Measurements from ENCODE around the gene FSIP1.

Gene FSIP1

DNA sequence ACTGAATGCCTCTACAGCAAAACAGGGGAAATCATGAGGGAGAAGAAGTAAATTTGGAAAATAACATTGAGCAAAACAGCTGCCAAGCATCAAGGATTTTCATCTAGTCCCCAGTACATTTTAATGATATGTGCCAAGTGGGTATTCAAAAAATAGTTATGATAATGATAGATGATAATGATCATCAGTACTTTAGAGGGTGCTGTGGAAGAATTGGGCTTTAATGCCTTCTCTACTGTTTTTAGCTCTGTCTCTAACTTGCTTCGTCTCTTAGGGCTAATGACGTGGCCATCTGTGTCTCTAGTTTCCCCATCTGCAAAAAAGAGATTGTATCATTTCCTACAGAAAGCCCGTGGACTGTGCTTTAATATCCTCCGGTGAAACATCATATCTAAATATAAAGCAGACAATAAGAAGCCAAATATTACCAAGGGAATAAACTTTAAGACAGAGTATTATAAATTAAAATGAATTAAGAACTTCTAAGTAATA, 10.2 kb upstream of the FSIP1 start:
- H3K27me3 ChIP-seq (ENCODE audit: control insufficient read depth in 1 of 2, insufficient read depth in 2 of 2, low read length in 2 of 2) = no peaks in the 10 kb centered on the region
- no peak overlapping the region for H3K27ac ChIP-seq (ENCODE audit: low read length)
- H3K9ac ChIP-seq (ENCODE audit: low read length in 2 of 2) = no peak overlapping the region
- H3K36me3 ChIP-seq (ENCODE audit: control insufficient read depth in 2 of 2, insufficient read depth in 2 of 2, low read length in 2 of 2) = no peaks in the 10 kb centered on the region
- H3K4me1 ChIP-seq (ENCODE audit: control insufficient read depth, insufficient read depth, low read length) = no peaks in the 10 kb centered on the region
- no peaks in the 10 kb centered on the region for H3K9me3 ChIP-seq (ENCODE audit: control insufficient read depth in 2 of 2, low read length in 2 of 2)
- no peak overlapping the region for H3K4me3 ChIP-seq (ENCODE audit: low read length in 2 of 2)

DNA sequence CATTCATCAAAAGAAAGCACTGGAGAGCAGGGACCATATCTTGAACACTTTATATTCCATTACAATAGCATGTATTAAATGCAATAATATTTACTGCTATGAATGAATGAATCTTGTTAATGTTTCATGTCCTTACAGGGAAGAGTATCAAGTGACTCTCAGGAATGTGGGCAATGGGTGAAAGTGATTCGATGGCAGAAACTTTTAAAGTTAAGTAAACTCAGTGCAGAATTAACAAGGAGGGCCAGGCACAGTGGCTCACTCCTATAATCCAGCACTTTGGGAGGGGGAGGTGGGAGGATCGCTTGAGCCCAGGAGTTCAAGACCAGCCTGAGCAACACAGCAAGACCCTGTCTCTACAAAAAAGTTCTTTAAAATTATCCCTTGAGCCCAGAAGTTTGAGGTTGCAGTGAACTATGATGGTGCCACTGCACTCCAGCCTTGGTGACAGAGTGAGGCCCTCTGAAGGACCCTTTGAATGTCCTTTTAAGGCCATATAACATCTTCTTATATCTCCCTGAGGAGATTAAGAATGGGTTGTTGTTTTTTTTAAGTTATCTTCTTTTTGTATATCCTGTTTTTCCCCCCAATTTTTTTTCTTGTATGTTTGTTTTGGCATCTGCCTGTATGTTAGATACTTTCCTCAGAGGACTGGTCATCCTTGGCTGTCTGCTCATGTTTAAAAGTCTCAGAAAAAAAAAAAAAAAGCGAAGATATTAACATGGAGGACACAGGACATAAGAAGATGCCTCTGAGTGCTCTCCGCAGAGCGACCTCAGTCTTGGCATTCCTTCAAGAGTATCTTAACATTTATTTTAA, 9.6 kb upstream of the FSIP1 start:
- no peak overlapping the region for H3K9ac ChIP-seq (ENCODE audit: low read length in 2 of 2)
- no peaks in the 10 kb centered on the region for H3K9me3 ChIP-seq (ENCODE audit: control insufficient read depth in 2 of 2, low read length in 2 of 2)
- H3K4me1 ChIP-seq (ENCODE audit: control insufficient read depth, insufficient read depth, low read length) = no peaks in the 10 kb centered on the region
- no peaks in the 10 kb centered on the region for H3K27me3 ChIP-seq (ENCODE audit: control insufficient read depth in 1 of 2, insufficient read depth in 2 of 2, low read length in 2 of 2)
- no peaks in the 10 kb centered on the region for H3K36me3 ChIP-seq (ENCODE audit: control insufficient read depth in 2 of 2, insufficient read depth in 2 of 2, low read length in 2 of 2)
- no peak overlapping the region for H3K4me3 ChIP-seq (ENCODE audit: low read length in 2 of 2)
- H3K27ac ChIP-seq (ENCODE audit: low read length) = no peak overlapping the region

DNA sequence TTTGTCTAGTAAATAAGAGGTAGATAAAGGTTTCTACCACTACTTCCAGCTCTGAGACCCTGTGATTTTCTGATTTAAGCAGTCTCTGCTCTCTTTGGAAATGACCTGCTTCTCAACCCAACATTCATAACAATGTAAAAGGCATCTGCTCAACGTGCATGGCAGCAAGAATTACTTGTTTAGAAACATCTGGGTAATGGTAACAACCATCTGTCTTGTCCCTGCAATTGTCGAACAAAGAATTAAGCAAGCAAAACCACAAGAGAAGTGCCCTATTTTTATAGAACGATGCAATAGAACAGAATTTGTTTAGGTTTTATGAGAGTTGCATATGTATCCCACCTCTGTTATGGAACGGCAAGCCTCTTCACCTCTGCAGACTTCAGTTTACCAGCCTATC, 7.1 kb upstream of the FSIP1 start:
- Histone ChIP-seq H3K27me3 (ENCODE audit: control insufficient read depth in 1 of 2, insufficient read depth in 2 of 2, low read length in 2 of 2) (no peaks in the 10 kb centered on the region), H3K9me3 (ENCODE audit: control insufficient read depth in 2 of 2, low read length in 2 of 2) (no peaks in the 10 kb centered on the region), H3K4me3 (ENCODE audit: low read length in 2 of 2) (no peak overlapping the region), H3K36me3 (ENCODE audit: control insufficient read depth in 2 of 2, insufficient read depth in 2 of 2, low read length in 2 of 2) (no peaks in the 10 kb centered on the region), H3K27ac (ENCODE audit: low read length) (no peak overlapping the region), H3K9ac (ENCODE audit: low read length in 2 of 2) (no peak overlapping the region), H3K4me1 (ENCODE audit: control insufficient read depth, insufficient read depth, low read length) (no peaks in the 10 kb centered on the region)

DNA sequence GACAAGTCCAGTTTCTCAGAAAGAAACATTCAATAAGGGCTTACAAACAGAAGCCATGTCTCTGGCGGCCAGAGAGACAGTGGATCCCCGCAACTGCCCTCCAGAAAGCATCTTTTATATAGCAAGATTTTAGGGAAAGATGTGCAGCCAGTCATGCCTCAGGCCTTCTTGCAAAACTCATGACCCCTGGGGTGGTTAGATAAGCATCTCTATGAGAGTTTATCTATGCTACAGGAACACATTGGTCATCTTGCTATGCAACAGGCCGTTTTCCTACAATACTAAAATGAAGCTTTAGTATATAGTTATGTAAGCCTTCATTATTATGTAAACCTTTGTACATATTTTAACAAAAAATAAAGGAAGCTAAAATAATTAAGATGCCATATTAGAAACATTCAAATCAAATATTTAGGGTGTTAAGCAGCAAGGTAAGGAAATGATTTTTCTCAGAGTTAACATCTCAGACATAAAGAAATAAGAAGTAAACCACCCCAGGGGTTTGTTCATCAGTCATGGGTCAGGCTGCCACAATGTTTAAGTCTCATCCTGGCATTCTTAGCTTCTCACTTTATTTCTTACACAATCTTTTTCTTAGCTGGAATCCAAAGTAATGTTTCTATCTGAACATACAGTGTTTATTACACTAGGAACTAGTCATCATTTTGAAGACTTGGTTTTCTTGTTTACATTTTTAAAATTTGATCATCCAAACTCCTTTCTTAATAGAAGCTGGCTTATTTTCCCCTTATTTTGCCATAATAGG, 6.3 kb upstream of the FSIP1 start:
- no peak overlapping the region for H3K4me3 ChIP-seq (ENCODE audit: low read length in 2 of 2)
- no peak overlapping the region for H3K9ac ChIP-seq (ENCODE audit: low read length in 2 of 2)
- H3K36me3 ChIP-seq (ENCODE audit: control insufficient read depth in 2 of 2, insufficient read depth in 2 of 2, low read length in 2 of 2) = no peaks in the 10 kb centered on the region
- H3K9me3 ChIP-seq (ENCODE audit: control insufficient read depth in 2 of 2, low read length in 2 of 2) = no peaks in the 10 kb centered on the region
- H3K27me3 ChIP-seq (ENCODE audit: control insufficient read depth in 1 of 2, insufficient read depth in 2 of 2, low read length in 2 of 2) = no peaks in the 10 kb centered on the region
- no peak overlapping the region for H3K27ac ChIP-seq (ENCODE audit: low read length)
- H3K4me1 ChIP-seq (ENCODE audit: control insufficient read depth, insufficient read depth, low read length) = peaks cover 3% of the 10 kb centered on the region

DNA sequence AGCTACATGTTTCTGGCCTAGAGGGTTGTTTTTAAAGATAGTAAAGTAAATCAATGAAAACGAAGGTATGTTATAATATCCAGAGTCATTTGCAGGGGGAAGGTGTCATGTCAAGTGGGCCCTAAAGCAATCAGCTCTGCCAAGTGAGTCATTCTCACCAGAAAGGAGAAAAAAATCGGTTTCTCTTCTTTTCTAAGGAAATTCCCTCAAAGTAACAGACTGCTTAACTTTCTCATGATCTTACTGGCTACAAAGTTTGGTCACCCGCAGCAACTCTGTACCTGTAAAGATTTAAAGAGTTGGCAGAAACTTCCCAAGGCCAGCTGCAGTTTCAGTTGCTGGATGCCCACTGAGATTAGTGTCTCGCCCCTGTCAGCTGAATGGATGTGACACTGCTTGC, 5.5 kb upstream of the FSIP1 start:
- Histone ChIP-seq H3K36me3 (ENCODE audit: control insufficient read depth in 2 of 2, insufficient read depth in 2 of 2, low read length in 2 of 2) (no peaks in the 10 kb centered on the region), H3K9ac (ENCODE audit: low read length in 2 of 2) (no peak overlapping the region), H3K27ac (ENCODE audit: low read length) (no peak overlapping the region), H3K9me3 (ENCODE audit: control insufficient read depth in 2 of 2, low read length in 2 of 2) (no peaks in the 10 kb centered on the region), H3K4me3 (ENCODE audit: low read length in 2 of 2) (no peak overlapping the region), H3K27me3 (ENCODE audit: control insufficient read depth in 1 of 2, insufficient read depth in 2 of 2, low read length in 2 of 2) (no peaks in the 10 kb centered on the region), H3K4me1 (ENCODE audit: control insufficient read depth, insufficient read depth, low read length) (peaks cover 10% of the 10 kb centered on the region)

DNA sequence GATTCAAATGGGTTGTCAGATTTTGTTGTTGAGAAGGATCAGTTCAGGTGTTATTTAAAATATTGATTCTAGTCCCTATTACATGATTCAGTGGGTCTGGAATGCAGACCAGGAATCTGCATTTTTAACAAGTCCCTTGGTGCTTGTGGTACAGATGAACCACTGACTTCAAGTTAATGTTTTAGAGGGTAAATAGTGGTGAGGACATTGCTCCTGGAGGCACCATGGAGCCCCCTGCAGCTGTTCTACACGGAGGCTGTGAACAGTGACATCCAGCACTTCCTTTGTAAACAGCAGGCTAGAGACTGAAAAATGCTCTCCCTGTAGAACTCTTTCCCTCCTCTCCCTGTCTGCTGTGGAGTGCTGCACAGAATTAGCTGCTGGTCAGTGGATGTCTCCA, 4.8 kb upstream of the FSIP1 start:
- no peaks in the 10 kb centered on the region for H3K9me3 ChIP-seq (ENCODE audit: control insufficient read depth in 2 of 2, low read length in 2 of 2)
- H3K27ac ChIP-seq (ENCODE audit: low read length) = no peak overlapping the region
- no peak overlapping the region for H3K9ac ChIP-seq (ENCODE audit: low read length in 2 of 2)
- no peaks in the 10 kb centered on the region for H3K27me3 ChIP-seq (ENCODE audit: control insufficient read depth in 1 of 2, insufficient read depth in 2 of 2, low read length in 2 of 2)
- H3K36me3 ChIP-seq (ENCODE audit: control insufficient read depth in 2 of 2, insufficient read depth in 2 of 2, low read length in 2 of 2) = no peaks in the 10 kb centered on the region
- H3K4me1 ChIP-seq (ENCODE audit: control insufficient read depth, insufficient read depth, low read length) = peaks cover 10% of the 10 kb centered on the region
- no peak overlapping the region for H3K4me3 ChIP-seq (ENCODE audit: low read length in 2 of 2)

DNA sequence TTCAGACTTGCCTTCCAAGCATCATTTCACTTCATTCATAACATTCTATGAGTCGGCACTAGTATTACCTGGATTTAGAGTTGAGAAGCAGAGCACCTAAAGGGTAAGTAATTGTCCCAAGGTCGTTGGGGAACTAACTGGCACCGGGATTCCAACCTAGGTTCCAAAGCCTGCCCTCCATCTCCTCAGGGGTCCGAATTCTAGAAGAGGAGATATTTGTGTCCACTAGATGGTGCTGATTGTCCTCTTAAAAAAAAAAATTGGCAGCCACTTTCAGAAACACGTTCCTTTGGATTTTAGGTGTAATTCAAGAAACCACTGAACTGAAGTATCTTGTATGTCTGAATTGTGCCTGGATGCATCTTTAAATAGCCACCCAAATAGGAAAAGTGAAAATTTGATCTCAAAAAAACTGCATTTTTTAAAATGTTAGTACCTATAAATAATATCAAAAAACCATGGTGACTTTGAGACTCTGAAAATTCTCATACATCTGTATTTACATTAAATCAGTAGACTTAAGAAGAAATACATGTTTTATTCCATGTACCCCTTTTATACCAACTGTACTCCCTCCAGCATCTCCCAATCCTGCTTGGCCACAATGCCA, 3.9 kb upstream of the FSIP1 start:
- Histone ChIP-seq H3K4me1 (ENCODE audit: control insufficient read depth, insufficient read depth, low read length) (peaks cover 10% of the 10 kb centered on the region), H3K4me3 (ENCODE audit: low read length in 2 of 2) (no peak overlapping the region)

DNA sequence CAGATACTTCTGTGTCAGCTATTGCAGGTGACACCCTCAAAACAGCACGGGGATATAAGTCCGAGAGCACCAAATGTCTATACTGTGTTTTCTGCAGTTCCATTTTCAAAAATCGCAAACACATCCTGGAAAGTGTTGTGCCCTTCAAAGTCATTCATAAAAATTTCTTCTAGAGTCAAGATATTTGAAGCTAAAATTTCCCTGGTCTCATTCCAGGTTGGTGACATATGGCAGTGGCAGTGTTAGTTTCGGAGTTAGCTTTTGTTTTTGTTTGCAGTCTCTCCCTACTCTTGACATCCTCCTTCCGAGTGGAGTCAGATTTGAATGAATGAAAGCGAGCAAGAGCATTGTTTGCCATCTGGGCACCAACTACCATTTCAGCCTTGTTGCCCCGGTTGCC, 3.2 kb upstream of the FSIP1 start:
- no peaks in the 10 kb centered on the region for H3K27me3 ChIP-seq (ENCODE audit: control insufficient read depth in 1 of 2, insufficient read depth in 2 of 2, low read length in 2 of 2)
- H3K9ac ChIP-seq (ENCODE audit: low read length in 2 of 2) = no peak overlapping the region

More for the DNA sequence above, 3.9 kb upstream of the FSIP1 start:
- no peaks in the 10 kb centered on the region for H3K36me3 ChIP-seq (ENCODE audit: control insufficient read depth in 2 of 2, insufficient read depth in 2 of 2, low read length in 2 of 2)
- H3K27ac ChIP-seq (ENCODE audit: low read length) = no peak overlapping the region
- H3K27me3 ChIP-seq (ENCODE audit: control insufficient read depth in 1 of 2, insufficient read depth in 2 of 2, low read length in 2 of 2) = no peaks in the 10 kb centered on the region
- H3K9ac ChIP-seq (ENCODE audit: low read length in 2 of 2) = no peak overlapping the region
- no peaks in the 10 kb centered on the region for H3K9me3 ChIP-seq (ENCODE audit: control insufficient read depth in 2 of 2, low read length in 2 of 2)

DNA sequence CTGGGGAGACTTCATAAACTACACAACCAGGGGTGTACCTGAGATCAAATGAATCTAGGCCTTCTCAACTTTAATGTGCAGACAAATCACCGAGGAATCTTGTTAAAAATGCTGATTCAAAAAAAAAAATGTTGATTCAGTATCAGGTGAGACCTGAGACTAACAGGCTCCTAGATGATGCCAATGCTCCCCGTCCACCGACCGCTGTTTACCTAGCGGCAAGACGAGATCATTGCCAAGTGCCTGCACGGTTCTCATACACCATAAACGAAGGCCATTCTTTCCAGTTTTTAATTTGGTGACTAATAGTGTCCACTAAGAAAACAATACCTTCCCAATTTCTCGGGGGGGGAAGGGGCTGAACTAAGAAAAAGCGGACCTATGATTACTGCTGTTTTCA, 2.5 kb upstream of the FSIP1 start:
- peaks cover 10% of the 10 kb centered on the region for H3K4me1 ChIP-seq (ENCODE audit: control insufficient read depth, insufficient read depth, low read length)
- H3K27ac ChIP-seq (ENCODE audit: low read length) = no peak overlapping the region

More for the DNA sequence above, 3.2 kb upstream of the FSIP1 start:
- Histone ChIP-seq H3K4me1 (ENCODE audit: control insufficient read depth, insufficient read depth, low read length) (peaks cover 10% of the 10 kb centered on the region), H3K36me3 (ENCODE audit: control insufficient read depth in 2 of 2, insufficient read depth in 2 of 2, low read length in 2 of 2) (no peaks in the 10 kb centered on the region), H3K4me3 (ENCODE audit: low read length in 2 of 2) (no peak overlapping the region), H3K27ac (ENCODE audit: low read length) (no peak overlapping the region), H3K9me3 (ENCODE audit: control insufficient read depth in 2 of 2, low read length in 2 of 2) (no peaks in the 10 kb centered on the region)

DNA sequence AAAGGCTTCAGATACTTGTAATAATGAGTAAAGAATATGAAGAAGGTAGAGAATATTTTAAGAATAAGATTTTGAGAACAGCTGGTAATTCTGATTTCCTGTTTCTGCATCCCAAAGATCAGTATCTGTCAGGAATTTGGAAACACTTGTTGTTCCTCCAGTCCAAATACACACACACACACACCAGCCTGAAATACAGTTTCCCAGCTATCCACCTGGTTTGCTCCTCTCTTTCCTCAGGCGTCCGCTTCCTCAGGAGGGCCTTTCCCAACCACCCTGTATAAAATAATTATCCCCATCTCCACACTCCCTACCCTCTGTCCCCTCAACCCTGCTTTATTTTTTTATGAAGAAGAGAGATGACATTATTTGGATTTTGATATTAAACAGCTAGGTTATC, 2.0 kb upstream of the FSIP1 start:
- no peaks in the 10 kb centered on the region for H3K36me3 ChIP-seq (ENCODE audit: control insufficient read depth in 2 of 2, insufficient read depth in 2 of 2, low read length in 2 of 2)
- no peak overlapping the region for H3K9ac ChIP-seq (ENCODE audit: low read length in 2 of 2)
- H3K27ac ChIP-seq (ENCODE audit: low read length) = no peak overlapping the region
- no peaks in the 10 kb centered on the region for H3K9me3 ChIP-seq (ENCODE audit: control insufficient read depth in 2 of 2, low read length in 2 of 2)
- H3K27me3 ChIP-seq (ENCODE audit: control insufficient read depth in 1 of 2, insufficient read depth in 2 of 2, low read length in 2 of 2) = no peaks in the 10 kb centered on the region
- H3K4me1 ChIP-seq (ENCODE audit: control insufficient read depth, insufficient read depth, low read length) = peaks cover 10% of the 10 kb centered on the region
- no peak overlapping the region for H3K4me3 ChIP-seq (ENCODE audit: low read length in 2 of 2)

More for the DNA sequence above, 2.5 kb upstream of the FSIP1 start:
- Histone ChIP-seq H3K36me3 (ENCODE audit: control insufficient read depth in 2 of 2, insufficient read depth in 2 of 2, low read length in 2 of 2) (no peaks in the 10 kb centered on the region), H3K4me3 (ENCODE audit: low read length in 2 of 2) (no peak overlapping the region), H3K9me3 (ENCODE audit: control insufficient read depth in 2 of 2, low read length in 2 of 2) (no peaks in the 10 kb centered on the region), H3K9ac (ENCODE audit: low read length in 2 of 2) (no peak overlapping the region), H3K27me3 (ENCODE audit: control insufficient read depth in 1 of 2, insufficient read depth in 2 of 2, low read length in 2 of 2) (no peaks in the 10 kb centered on the region)

Measured in stomach smooth muscle (tissue), 2 donors.